Rectal smooth muscle tissue (tissue), 1 donor: ENCODE results near the gene RPL18A.

ENCODE experiments used
- H3K27ac ChIP-seq: one replicate; pipeline ENCODE4 v1.7.0; 2013; ENCODE audit warnings: low read depth, low read length, inconsistent platforms
- H3K27me3 ChIP-seq: one replicate; pipeline ENCODE4 v1.7.0; 2013; ENCODE audit warnings: low read length; ENCODE audit not compliant: control insufficient read depth, insufficient read depth
- H3K36me3 ChIP-seq: one replicate; pipeline ENCODE4 v1.7.0; 2013; ENCODE audit warnings: low read length; ENCODE audit not compliant: control insufficient read depth, insufficient read depth
- H3K4me1 ChIP-seq: one replicate; pipeline ENCODE4 v1.7.0; 2013; ENCODE audit warnings: low read length; ENCODE audit not compliant: control insufficient read depth, insufficient read depth
- H3K4me3 ChIP-seq: one replicate; pipeline ENCODE4 v1.7.0; 2013; ENCODE audit warnings: low read length
- H3K9ac ChIP-seq: one replicate; pipeline ENCODE4 v1.7.0; 2013; ENCODE audit warnings: low read length

Gene RPL18A

GRCh38 chr19:17910791-17911360 is 51.2 kb downstream of the RPL18A start:
- Histone ChIP-seq H3K4me1 (no peaks in the 10 kb centered on the region), H3K27me3 (no peaks in the 10 kb centered on the region), H3K4me3 (no peak overlapping the region), H3K27ac (no peak overlapping the region), H3K9ac (no peak overlapping the region), H3K36me3 (no peaks in the 10 kb centered on the region)
